22Rv1 (cell line): ENCODE measurements around the gene VANGL2.

Experiments
- H3K27ac ChIP-seq: fragments of 450-650 bp; 2 replicates; pipeline ENCODE4 v1.5.1; 2017
- CTCF ChIP-seq: fragments of 450-650 bp; IDR thresholded peaks from 2 replicates; pipeline ENCODE4 v1.5.1; 2017; ENCODE audit warnings: mild to moderate bottlenecking
- ZFX ChIP-seq: fragments of 450-650 bp; IDR thresholded peaks from 2 replicates; pipeline ENCODE4 v1.6.1; 2017; ENCODE audit warnings: antibody characterized with exemption, borderline replicate concordance

Gene VANGL2

GRCh38 chr1:160363951-160364735 lies 36.2 kb upstream of the VANGL2 start:
- no peak overlapping the region for H3K27ac ChIP-seq
- TF ChIP-seq CTCF, result no peak
- TF ChIP-seq ZFX, result no peak

- H3K27ac ChIP-seq, result no peak overlapping the region
- TF ChIP-seq CTCF (no peak), ZFX (no peak)
These were observed 35.0 kb upstream of the VANGL2 start for GRCh38 chr1:160365325-160365724.

- TF ChIP-seq ZFX (no peak), CTCF (no peak)
- H3K27ac ChIP-seq, result no peak within 1 kb of the TSS
These were observed 33.4 kb upstream of the VANGL2 start, which contains the start of gene NHLH1 for GRCh38 chr1:160366731-160367515. Gene NHLH1, plus strand, starts transcription at chr1:160367071. Its CDS starts 3,661 bp downstream, at chr1:160370732.

- no peak overlapping the region for H3K27ac ChIP-seq
- TF ChIP-seq ZFX, result no peak
- no peak for TF ChIP-seq CTCF
These were observed 32.9 kb upstream of the VANGL2 start for GRCh38 chr1:160367516-160367900.

- no peak for TF ChIP-seq ZFX
- TF ChIP-seq CTCF, result no peak
- H3K27ac ChIP-seq, result no peak overlapping the region
These were observed 32.1 kb upstream of the VANGL2 start for GRCh38 chr1:160367934-160368923.

- H3K27ac ChIP-seq, result no peak overlapping the region
- TF ChIP-seq ZFX, result no peak
- no peak for TF ChIP-seq CTCF
These were observed 31.3 kb upstream of the VANGL2 start for GRCh38 chr1:160369087-160369486.
